ENCODE results near the gene ALDH7A1.
"Not testable (repeated sequence)": the region's sequence is repeated elsewhere in the genome, so short reads cannot be mapped to it uniquely, and the experiment has no call there.

Gene ALDH7A1

GRCh38 chr5:126535856-126536545, 59.0 kb downstream of the ALDH7A1 start:
- H3K27me3 Mint-ChIP-seq (ENCODE audit: low read depth): no peaks in the 10 kb centered on the region
- H3K36me3 Mint-ChIP-seq (ENCODE audit: low read depth): no peaks in the 10 kb centered on the region
- DNase-seq (ENCODE audit: low spot score): no peak
- no peaks in the 10 kb centered on the region for H3K9me3 Mint-ChIP-seq
- no peak overlapping the region for H3K27ac Mint-ChIP-seq
- no peak overlapping the region for H3K4me3 Mint-ChIP-seq
- no peaks in the 10 kb centered on the region for H3K4me1 Mint-ChIP-seq (ENCODE audit: low read depth)

DNA sequence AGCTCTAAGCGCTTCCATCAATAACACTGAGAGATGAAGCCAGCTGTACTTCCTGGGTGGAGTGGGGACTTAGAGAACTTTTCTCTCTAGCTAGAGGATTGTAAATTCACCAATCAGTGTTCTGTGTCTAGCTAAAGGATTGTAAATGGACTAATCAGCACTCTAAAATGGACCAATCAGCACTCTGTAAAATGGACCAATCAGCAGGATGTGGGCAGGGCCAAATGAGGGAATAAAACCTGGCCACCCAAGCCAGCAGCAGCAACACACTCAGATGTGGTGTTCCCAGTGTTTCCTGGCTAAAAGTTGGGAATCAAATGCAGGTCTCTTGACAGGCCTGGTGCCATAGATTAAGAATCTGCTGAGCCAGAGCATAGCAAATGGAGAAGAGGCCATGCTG, 60.5 kb downstream of the ALDH7A1 start:
- H3K9me3 Mint-ChIP-seq: no peaks in the 10 kb centered on the region
- no peak overlapping the region for H3K27ac Mint-ChIP-seq
- no peaks in the 10 kb centered on the region for H3K36me3 Mint-ChIP-seq (ENCODE audit: low read depth)
- no peak overlapping the region for H3K4me3 Mint-ChIP-seq
- no peaks in the 10 kb centered on the region for H3K27me3 Mint-ChIP-seq (ENCODE audit: low read depth)
- DNase-seq (ENCODE audit: low spot score): no peak
- no peaks in the 10 kb centered on the region for H3K4me1 Mint-ChIP-seq (ENCODE audit: low read depth)

DNA sequence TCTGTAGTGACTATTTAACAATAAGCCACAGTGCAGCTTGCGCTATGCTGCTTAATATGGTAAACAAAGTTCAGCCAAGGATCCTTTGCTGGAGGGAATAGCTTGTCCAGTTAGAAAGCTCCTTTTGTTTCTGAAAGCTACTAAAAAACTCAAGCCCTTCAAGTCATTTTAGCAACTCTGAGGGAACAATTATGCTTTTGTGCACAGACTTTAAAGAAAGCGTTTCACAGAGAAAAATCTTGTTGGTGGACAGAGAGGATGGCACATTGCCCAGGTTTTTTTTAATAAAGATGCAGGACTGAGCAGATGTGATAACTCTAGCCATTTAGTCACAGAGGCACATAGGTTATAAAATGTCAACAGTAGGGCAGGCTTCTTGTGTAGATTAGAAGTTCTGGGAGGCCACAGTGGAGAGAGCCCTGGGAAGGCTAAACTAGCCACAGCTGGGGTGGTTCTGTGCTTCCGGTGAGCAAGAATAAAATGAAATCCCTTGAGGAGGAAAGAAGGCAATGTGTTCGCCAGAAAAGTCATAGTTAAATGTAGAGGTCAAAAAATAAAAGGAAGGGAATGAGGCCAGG, 63.4 kb downstream of the ALDH7A1 start:
- Mint-ChIP-seq H3K27me3 (ENCODE audit: low read depth) (no peaks in the 10 kb centered on the region), H3K9me3 (no peaks in the 10 kb centered on the region), H3K4me1 (ENCODE audit: low read depth) (no peaks in the 10 kb centered on the region), H3K27ac (no peak overlapping the region), H3K4me3 (no peak overlapping the region), H3K36me3 (ENCODE audit: low read depth) (no peaks in the 10 kb centered on the region)
- DNase-seq (ENCODE audit: low spot score): no peak

DNA sequence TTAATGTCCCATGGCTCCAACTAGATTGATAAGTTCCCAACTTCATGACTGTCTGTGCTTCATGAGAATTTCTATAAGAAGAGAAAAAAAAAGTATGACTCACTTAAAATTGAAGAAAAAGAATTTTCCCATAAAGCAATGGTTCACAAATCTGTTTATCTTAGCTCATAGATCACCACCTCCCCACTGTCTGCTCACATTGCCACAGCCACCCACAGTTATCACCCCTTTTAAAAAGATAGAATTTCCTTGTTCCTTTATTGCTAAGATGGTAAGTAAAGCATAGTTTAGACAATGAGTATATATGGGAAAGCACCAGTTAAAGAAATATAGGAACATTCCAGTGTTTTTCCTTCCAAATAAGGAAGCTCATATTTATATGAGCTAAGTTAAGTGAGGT, 67.1 kb downstream of the ALDH7A1 start:
- no peak overlapping the region for H3K4me3 Mint-ChIP-seq
- no peaks in the 10 kb centered on the region for H3K4me1 Mint-ChIP-seq (ENCODE audit: low read depth)
- H3K27ac Mint-ChIP-seq: no peak overlapping the region
- no peaks in the 10 kb centered on the region for H3K36me3 Mint-ChIP-seq (ENCODE audit: low read depth)
- no peaks in the 10 kb centered on the region for H3K27me3 Mint-ChIP-seq (ENCODE audit: low read depth)
- H3K9me3 Mint-ChIP-seq: no peaks in the 10 kb centered on the region
- no peak for DNase-seq (ENCODE audit: low spot score)

DNA sequence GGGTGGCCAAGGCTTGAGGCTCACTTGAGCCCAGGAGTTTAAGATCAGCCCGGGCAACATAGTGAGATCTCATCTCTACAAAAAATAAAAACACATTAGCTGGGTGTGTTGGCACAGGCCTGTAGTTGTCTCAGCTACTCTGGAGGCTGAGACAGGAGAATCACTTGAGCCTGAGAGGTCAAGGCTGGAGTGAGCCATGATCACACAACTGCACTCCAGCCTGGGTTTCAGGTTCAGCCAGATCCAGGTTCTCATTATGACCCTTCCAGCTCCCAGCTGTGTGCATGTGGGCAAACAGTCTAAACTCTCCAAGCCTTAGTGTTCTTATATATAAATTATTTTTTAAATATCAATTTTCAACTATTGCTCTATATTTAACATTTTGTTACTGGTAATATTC, 67.9 kb downstream of the ALDH7A1 start:
- no peaks in the 10 kb centered on the region for H3K36me3 Mint-ChIP-seq (ENCODE audit: low read depth)
- DNase-seq (ENCODE audit: low spot score): no peak
- no peaks in the 10 kb centered on the region for H3K9me3 Mint-ChIP-seq
- H3K4me3 Mint-ChIP-seq: no peak overlapping the region
- no peaks in the 10 kb centered on the region for H3K4me1 Mint-ChIP-seq (ENCODE audit: low read depth)
- H3K27me3 Mint-ChIP-seq (ENCODE audit: low read depth): no peaks in the 10 kb centered on the region
- no peak overlapping the region for H3K27ac Mint-ChIP-seq

- Mint-ChIP-seq H3K27ac (no peak overlapping the region), H3K9me3 (no peaks in the 10 kb centered on the region), H3K36me3 (ENCODE audit: low read depth) (no peaks in the 10 kb centered on the region), H3K4me3 (no peak overlapping the region), H3K27me3 (ENCODE audit: low read depth) (no peaks in the 10 kb centered on the region), H3K4me1 (ENCODE audit: low read depth) (no peaks in the 10 kb centered on the region)
- no peak for DNase-seq (ENCODE audit: low spot score)
Observed at GRCh38 chr5:126526493-126526892, 68.5 kb downstream of the ALDH7A1 start.

DNA sequence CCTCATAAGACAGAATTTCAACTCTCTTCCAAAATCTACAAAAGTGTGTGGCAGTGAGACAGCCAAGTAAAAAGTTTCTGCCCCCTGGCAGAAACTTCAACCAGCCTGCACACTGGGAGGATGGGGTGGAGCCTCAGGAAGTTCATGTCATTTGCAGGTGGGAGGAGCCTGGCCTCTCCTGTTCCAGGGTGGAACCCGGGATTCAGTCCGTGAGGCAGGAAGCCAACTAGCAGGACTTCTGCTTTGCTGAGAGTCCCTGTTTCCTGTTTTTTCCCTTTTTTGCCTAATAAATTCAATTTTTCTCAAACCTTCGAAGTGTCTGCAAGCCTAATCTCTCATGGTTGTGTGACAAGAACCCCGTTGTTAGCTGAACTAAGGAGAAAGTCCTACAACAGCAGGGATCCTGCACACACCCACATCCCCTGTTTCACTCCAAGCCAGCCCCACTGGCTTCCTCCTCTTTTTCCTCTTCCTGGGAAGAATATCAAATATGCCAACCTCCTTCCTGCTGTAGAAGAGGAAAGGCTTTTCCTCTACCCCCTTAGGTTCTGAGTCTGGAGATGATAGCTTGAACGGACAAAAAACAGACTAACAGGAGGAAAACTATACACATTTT, 69.3 kb downstream of the ALDH7A1 start:
- Mint-ChIP-seq H3K4me1 (ENCODE audit: low read depth) (no peaks in the 10 kb centered on the region), H3K4me3 (no peak overlapping the region), H3K36me3 (ENCODE audit: low read depth) (no peaks in the 10 kb centered on the region), H3K27me3 (ENCODE audit: low read depth) (no peaks in the 10 kb centered on the region), H3K27ac (no peak overlapping the region), H3K9me3 (no peaks in the 10 kb centered on the region)
- no peak for DNase-seq (ENCODE audit: low spot score)

DNA sequence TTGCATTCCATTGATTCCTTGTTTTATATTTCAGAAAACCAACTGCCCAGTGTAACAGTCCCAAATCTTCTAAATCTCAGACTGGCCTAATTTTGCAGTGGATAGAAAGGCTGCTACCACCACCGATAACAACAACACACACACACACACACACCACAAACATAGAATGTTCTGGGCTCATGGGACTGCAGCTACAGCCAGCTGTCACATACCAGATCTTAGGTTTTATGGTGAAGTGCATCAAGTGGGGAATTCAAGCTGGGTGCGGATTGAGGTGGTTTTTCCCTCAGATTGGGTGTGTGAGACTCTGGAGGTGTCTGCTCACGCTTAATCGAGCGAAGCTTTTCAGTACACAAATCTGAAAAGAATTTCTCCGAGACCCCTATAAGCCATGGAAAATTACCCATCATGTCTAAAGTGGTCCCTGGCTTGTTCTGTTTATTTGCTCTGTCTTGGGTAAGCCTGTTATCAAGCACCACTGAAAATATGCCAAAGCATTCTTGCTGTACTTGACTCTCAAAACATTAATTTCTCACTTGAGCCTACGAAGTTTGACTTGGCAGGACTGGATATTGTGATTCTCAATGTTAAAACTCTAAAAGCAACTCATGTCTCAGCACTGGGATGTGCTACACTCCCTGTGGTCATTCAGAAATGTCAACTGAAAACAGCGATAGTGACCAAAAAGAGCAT, 71.1 kb downstream of the ALDH7A1 start:
- Mint-ChIP-seq H3K36me3 (ENCODE audit: low read depth) (no peaks in the 10 kb centered on the region), H3K9me3 (no peaks in the 10 kb centered on the region), H3K27me3 (ENCODE audit: low read depth) (peaks cover 4% of the 10 kb centered on the region), H3K4me1 (ENCODE audit: low read depth) (no peaks in the 10 kb centered on the region), H3K27ac (no peak overlapping the region), H3K4me3 (no peak overlapping the region)
- no peak for DNase-seq (ENCODE audit: low spot score)

DNA sequence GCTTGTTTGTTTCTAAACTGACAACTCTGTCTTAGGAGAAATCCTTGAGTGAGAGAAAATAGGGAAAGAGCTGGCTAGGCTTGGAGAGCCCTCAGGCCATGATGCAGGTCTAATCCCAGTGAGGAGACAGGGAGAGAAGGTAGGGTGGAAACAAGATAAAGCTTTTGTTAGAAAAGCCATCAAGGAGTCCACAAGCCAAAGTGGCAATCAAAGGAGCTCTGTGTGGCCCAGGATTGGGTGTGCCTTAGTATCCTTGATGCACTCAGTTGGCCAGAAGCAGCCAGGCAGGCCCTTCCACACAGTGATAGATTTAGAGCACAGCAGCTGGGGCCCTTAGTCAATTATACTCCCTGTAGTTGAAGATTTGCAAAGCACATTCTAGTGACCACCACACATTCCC, 73.9 kb downstream of the ALDH7A1 start:
- Mint-ChIP-seq H3K27me3 (ENCODE audit: low read depth) (peaks cover 6% of the 10 kb centered on the region), H3K27ac (no peak overlapping the region), H3K4me3 (no peak overlapping the region), H3K9me3 (no peaks in the 10 kb centered on the region), H3K36me3 (ENCODE audit: low read depth) (no peaks in the 10 kb centered on the region), H3K4me1 (ENCODE audit: low read depth) (no peaks in the 10 kb centered on the region)
- no peak for DNase-seq (ENCODE audit: low spot score)

DNA sequence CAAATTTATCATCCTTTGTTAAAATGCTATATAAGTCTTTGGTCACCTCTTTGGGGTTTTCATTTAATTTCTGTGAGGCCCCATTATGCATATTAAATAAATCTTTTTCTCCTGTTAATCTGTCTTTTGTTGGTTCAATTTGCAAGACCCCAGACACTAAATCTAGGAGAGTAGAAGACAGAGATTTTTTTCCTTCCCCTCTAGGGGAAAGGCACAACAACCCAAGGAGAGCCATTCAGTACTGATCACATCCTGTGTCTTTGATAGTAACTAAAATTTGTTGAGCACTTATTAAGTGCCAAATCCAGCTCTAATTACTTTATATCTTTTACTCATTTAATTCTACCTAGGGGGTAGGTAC, 74.4 kb downstream of the ALDH7A1 start:
- H3K4me3 Mint-ChIP-seq: no peak overlapping the region
- H3K4me1 Mint-ChIP-seq (ENCODE audit: low read depth): no peaks in the 10 kb centered on the region
- H3K36me3 Mint-ChIP-seq (ENCODE audit: low read depth): no peaks in the 10 kb centered on the region
- no peak for DNase-seq (ENCODE audit: low spot score)
- H3K27me3 Mint-ChIP-seq (ENCODE audit: low read depth): peaks cover 8% of the 10 kb centered on the region
- no peak overlapping the region for H3K27ac Mint-ChIP-seq
- no peaks in the 10 kb centered on the region for H3K9me3 Mint-ChIP-seq

DNA sequence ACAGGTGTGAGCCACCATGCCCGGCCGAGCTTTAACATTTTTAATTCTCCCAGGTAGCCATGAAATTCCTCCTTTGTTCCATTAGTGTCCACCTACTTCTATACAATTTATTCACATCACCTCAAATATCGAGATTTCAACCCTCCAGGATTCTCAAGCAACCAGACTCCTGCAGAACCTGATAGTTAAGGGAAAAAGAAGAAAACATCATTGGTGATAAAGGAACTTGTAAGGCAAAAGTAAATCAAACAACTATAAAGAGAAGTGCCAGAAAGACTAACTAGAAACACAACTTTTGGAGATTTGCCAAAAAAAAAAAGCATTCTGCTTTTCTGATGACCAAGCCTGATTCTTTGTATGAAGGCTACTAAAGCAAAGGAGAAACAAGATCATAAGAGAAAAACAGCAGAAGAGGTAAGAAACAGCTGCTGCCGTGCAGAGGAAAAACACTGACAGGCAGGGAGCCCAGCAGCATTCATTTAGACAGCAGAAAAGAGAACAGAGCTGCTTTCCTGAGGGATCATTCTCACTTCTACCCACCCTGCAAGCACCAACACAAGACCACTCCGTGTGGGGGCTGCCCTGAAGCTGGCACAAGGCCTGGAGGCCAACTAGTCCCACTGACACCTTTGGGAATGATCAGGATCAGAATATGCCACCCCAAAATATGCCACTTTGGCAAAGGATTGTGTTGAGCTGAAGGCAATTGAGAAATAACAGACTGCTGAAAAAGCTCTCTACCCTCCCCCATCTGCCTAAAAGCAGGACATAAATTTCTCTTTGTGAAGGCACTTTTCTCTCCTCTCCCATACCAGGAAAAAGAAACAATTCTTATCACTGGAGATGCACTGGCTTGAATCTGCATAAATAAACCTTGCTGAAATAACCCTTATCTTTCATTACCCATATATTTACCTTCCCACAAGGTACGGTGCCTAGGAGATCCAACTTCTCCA, 75.1 kb downstream of the ALDH7A1 start:
- no peak overlapping the region for H3K27ac Mint-ChIP-seq
- no peak overlapping the region for H3K4me3 Mint-ChIP-seq
- no peaks in the 10 kb centered on the region for H3K36me3 Mint-ChIP-seq (ENCODE audit: low read depth)
- no peaks in the 10 kb centered on the region for H3K9me3 Mint-ChIP-seq
- DNase-seq (ENCODE audit: low spot score): no peak
- peaks cover 8% of the 10 kb centered on the region for H3K27me3 Mint-ChIP-seq (ENCODE audit: low read depth)
- no peaks in the 10 kb centered on the region for H3K4me1 Mint-ChIP-seq (ENCODE audit: low read depth)

DNA sequence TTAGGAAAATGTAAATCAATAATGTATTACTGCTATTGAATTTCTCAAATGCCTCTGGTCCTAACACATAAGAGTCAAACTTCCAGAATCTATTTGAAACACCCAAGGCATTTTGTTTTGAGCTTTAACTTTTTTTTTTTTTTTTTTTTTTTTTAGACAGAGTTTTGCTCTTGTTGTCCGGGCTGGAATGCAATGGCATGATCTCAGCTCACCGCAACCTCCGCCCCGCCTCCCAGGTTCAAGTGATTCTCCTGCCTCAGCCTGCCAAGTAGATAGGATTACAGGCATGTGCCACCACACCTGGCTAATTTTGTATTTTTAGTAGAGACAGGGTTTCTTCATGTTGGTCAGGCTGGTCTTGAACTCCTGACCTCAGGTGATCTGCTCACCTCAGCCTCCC, 75.8 kb downstream of the ALDH7A1 start:
- DNase-seq (ENCODE audit: low spot score); H3K36me3 Mint-ChIP-seq (ENCODE audit: low read depth); H3K27me3 Mint-ChIP-seq (ENCODE audit: low read depth); H3K4me3 Mint-ChIP-seq; H3K9me3 Mint-ChIP-seq; H3K27ac Mint-ChIP-seq; H3K4me1 Mint-ChIP-seq (ENCODE audit: low read depth): not testable (repeated sequence)

DNA sequence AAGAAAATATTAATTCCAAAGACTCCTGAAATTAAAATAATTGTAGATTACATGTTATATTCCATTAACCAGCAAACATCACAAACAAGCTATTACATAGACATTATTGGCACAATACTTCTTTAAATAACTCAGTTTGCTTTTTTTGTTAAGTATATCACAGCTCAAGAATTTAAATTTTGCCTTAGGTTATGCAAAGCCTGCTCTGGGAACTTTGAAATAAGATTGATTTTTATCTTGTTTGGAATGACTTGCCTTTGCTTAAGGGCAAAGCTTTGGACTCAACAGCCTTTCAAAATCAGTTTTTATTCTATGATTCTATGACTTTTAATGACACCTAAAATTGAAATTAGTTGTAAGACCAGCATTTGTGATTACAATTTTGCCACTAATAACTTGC, 78.2 kb downstream of the ALDH7A1 start:
- H3K36me3 Mint-ChIP-seq (ENCODE audit: low read depth): no peaks in the 10 kb centered on the region
- no peaks in the 10 kb centered on the region for H3K9me3 Mint-ChIP-seq
- no peaks in the 10 kb centered on the region for H3K4me1 Mint-ChIP-seq (ENCODE audit: low read depth)
- no peak overlapping the region for H3K27ac Mint-ChIP-seq
- H3K4me3 Mint-ChIP-seq: no peak overlapping the region
- no peak for DNase-seq (ENCODE audit: low spot score)
- peaks cover 8% of the 10 kb centered on the region for H3K27me3 Mint-ChIP-seq (ENCODE audit: low read depth)
